ENCODE measurements around the gene USP35. TPM values are rescaled to one million over a fixed set of nuclear protein-coding genes. Genes with fewer than 3 reads are reported as not detected.

Gene USP35
- total RNA-seq, 1 experiment from 2014 or later, result 11.8 TPM

- TF ChIP-seq SIN3A (IDR thresholded peaks at IDR 0.05; ENCODE audit: borderline replicate concordance, insufficient read depth, low read depth, low read length), result no peak
- no peak for TF ChIP-seq TCF7L2 (IDR thresholded peaks at IDR 0.05; ENCODE audit: low read depth, low read length)
- no peak for TF ChIP-seq POLR2AphosphoS5 (IDR thresholded peaks at IDR 0.05; ENCODE audit: low read depth, low read length)
- no peak for TF ChIP-seq CTCF (IDR thresholded peaks at IDR 0.05)
- TF ChIP-seq REST (IDR thresholded peaks at IDR 0.05; ENCODE audit: insufficient read depth in 1 of 2, low read depth in 2 of 2, low read length in 1 of 2), result no peak
- no peaks in the 10 kb centered on the region for H3K4me1 ChIP-seq (ENCODE audit: control insufficient read depth, insufficient read depth, low read length)
- H3K36me3 ChIP-seq (ENCODE audit: control insufficient read depth, insufficient read depth, low read length), result no peaks in the 10 kb centered on the region
- CTCF ChIA-PET, result no interaction called here
- no peak overlapping the region for H3K27ac ChIP-seq (ENCODE audit: low read length)
- intact Hi-C loops (cut with micrococcal nuclease; ENCODE audit: unreplicated experiment) (no loop called here), in situ Hi-C loops (cut with HindIII; ENCODE audit: low pct_unique_long_range_greater_than_20kb, low sequenced_read_pairs) (no loop called here)
- no peak for ATAC-seq
- no peaks in the 10 kb centered on the region for H3K9me3 ChIP-seq (ENCODE audit: control insufficient read depth, insufficient read depth, low read depth, low read length)
- H3K4me3 ChIP-seq (ENCODE audit: low read depth in 2 of 2, low read length in 2 of 2), result no peak overlapping the region
- H3K27me3 ChIP-seq (ENCODE audit: control insufficient read depth, insufficient read depth, low read length), result no peaks in the 10 kb centered on the region
- BruUV-seq (replicated peaks), result no TSS peak
- POLR2A ChIA-PET, result no interaction called here
- no peak for DNase-seq (ENCODE audit: low read depth, low spot score)
Measured at GRCh38 chr11:78216571-78217287, 28.0 kb downstream of the USP35 start.

- DNase-seq (ENCODE audit: low read depth, low spot score) (no peak), ATAC-seq (no peak)
- intact Hi-C loops (cut with micrococcal nuclease; ENCODE audit: unreplicated experiment), result no loop called here
- no peak overlapping the region for H3K4me3 ChIP-seq (ENCODE audit: low read depth in 2 of 2, low read length in 2 of 2)
- H3K9me3 ChIP-seq (ENCODE audit: control insufficient read depth, insufficient read depth, low read depth, low read length), result no peaks in the 10 kb centered on the region
- TF ChIP-seq POLR2AphosphoS5 (IDR thresholded peaks at IDR 0.05; ENCODE audit: low read depth, low read length) (no peak), SIN3A (IDR thresholded peaks at IDR 0.05; ENCODE audit: borderline replicate concordance, insufficient read depth, low read depth, low read length) (no peak)
- no peaks in the 10 kb centered on the region for H3K36me3 ChIP-seq (ENCODE audit: control insufficient read depth, insufficient read depth, low read length)
- in situ Hi-C loops (cut with HindIII; ENCODE audit: low pct_unique_long_range_greater_than_20kb, low sequenced_read_pairs), result no loop called here
- CTCF ChIA-PET, result no interaction called here
- POLR2A ChIA-PET, result no interaction called here
- no peaks in the 10 kb centered on the region for H3K4me1 ChIP-seq (ENCODE audit: control insufficient read depth, insufficient read depth, low read length)
- BruUV-seq (replicated peaks), result no TSS peak
- no peaks in the 10 kb centered on the region for H3K27me3 ChIP-seq (ENCODE audit: control insufficient read depth, insufficient read depth, low read length)
- H3K27ac ChIP-seq (ENCODE audit: low read length), result no peak overlapping the region
Measured at GRCh38 chr11:78217650-78218541, 29.2 kb downstream of the USP35 start.

Data from Panc1 (cell line).